Hepatocyte (in vitro differentiated cells): ENCODE results near the gene CMTR1. TPM values are rescaled to one million over a fixed set of nuclear protein-coding genes. Genes with fewer than 3 reads are reported as not detected.

Source experiments
- DNase-seq: peaks from one replicate; pipeline ENCODE4 v3.0.0-alpha.2; 2016; ENCODE audit warnings: low spot score
- H2AFZ ChIP-seq: fragments of 200-600 bp; sonication (generic); 2 replicates; pipeline ENCODE4 v1.6.0; 2016; ENCODE audit warnings: antibody characterized with exemption, mild to moderate bottlenecking
- H3K27ac ChIP-seq: fragments of 200-600 bp; sonication (generic); 2 replicates; pipeline ENCODE4 v1.5.1; 2016; ENCODE audit warnings: mild to moderate bottlenecking
- H3K27me3 ChIP-seq: fragments of 200-600 bp; sonication (generic); 2 replicates; pipeline ENCODE4 v1.6.1; 2016
- H3K36me3 ChIP-seq: fragments of 200-600 bp; sonication (generic); replicated peaks from 2 replicates; pipeline ENCODE4 v1.5.1; 2016; ENCODE audit warnings: low read depth; ENCODE audit not compliant: insufficient read depth
- H3K4me1 ChIP-seq: fragments of 200-600 bp; sonication (generic); 2 replicates; pipeline ENCODE4 v1.5.1; 2016; ENCODE audit warnings: mild to moderate bottlenecking, moderate library complexity; ENCODE audit not compliant: insufficient read depth
- H3K4me2 ChIP-seq: fragments of 200-600 bp; sonication (generic); 2 replicates; pipeline ENCODE4 v1.6.0; 2016
- H3K4me3 ChIP-seq: fragments of 200-600 bp; sonication (generic); 2 replicates; pipeline ENCODE4 v1.5.1; 2016; ENCODE audit warnings: mild to moderate bottlenecking
- H3K79me2 ChIP-seq: fragments of 200-600 bp; sonication (generic); 2 replicates; pipeline ENCODE4 v1.6.0; 2017; ENCODE audit warnings: mild to moderate bottlenecking
- H3K9me2 ChIP-seq: fragments of 200-600 bp; sonication (generic); replicated peaks from 2 replicates; pipeline ENCODE4 v1.6.0; 2017; ENCODE audit warnings: mild to moderate bottlenecking; ENCODE audit not compliant: insufficient read depth
- H3K9me3 ChIP-seq: fragments of 200-600 bp; sonication (generic); 2 replicates; pipeline ENCODE4 v1.5.1; 2016; ENCODE audit warnings: low read depth, mild to moderate bottlenecking
- H4K20me1 ChIP-seq: fragments of 200-600 bp; sonication (generic); 2 replicates; pipeline ENCODE4 v1.6.0; 2016; ENCODE audit warnings: mild to moderate bottlenecking; ENCODE audit not compliant: insufficient read depth, poor library complexity, severe bottlenecking
- EZH2 ChIP-seq: fragments of 200-600 bp; sonication (generic); IDR thresholded peaks from 2 replicates; pipeline ENCODE4 v1.6.1; 2016; ENCODE audit warnings: antibody characterized with exemption, mild to moderate bottlenecking, borderline replicate concordance
- EZH2phosphoT487 ChIP-seq: fragments of 200-600 bp; sonication (generic); IDR thresholded peaks from one replicate; pipeline ENCODE4 v1.6.1; 2018; ENCODE audit warnings: antibody characterized with exemption, mild to moderate bottlenecking, low read depth, moderate library complexity; ENCODE audit not compliant: unreplicated experiment, severe bottlenecking
- WGBS: methylation state at CpG from one replicate; pipeline ENCODE4 v1.1.6; 2016; ENCODE audit warnings: low lambda C conversion rate; ENCODE audit errors: missing lambda C conversion rate; 5-methylcytosine and 5-hydroxymethylcytosine counted together
- polyA plus RNA-seq: library from polyadenylated mRNA; unstranded; fragments of >200 nt; fragmentation: Nextera tagmentation; extraction: Ambion mirVana; gene quantifications from 2 replicates; pipeline ENCODE4 v1.2.1, GENCODE V29; 2016
- total RNA-seq: library from RNA; depleted of rRNA; stranded (reverse); fragments of >200 nt; gene quantifications from 2 replicates; pipeline ENCODE4 v1.2.3, GENCODE V29; 2014
- TF ChIP-seq, protein P1 (sequence below): fragments of 200-600 bp; sonication (generic); IDR thresholded peaks from 2 replicates; pipeline ENCODE4 v1.5.1; 2016; ENCODE audit warnings: antibody characterized with exemption, mild to moderate bottlenecking; ENCODE audit not compliant: poor library complexity

Gene CMTR1
- total and polyA plus RNA-seq, 2 experiments from 2014 or later, result 22.5 to 34.4 TPM

DNA sequence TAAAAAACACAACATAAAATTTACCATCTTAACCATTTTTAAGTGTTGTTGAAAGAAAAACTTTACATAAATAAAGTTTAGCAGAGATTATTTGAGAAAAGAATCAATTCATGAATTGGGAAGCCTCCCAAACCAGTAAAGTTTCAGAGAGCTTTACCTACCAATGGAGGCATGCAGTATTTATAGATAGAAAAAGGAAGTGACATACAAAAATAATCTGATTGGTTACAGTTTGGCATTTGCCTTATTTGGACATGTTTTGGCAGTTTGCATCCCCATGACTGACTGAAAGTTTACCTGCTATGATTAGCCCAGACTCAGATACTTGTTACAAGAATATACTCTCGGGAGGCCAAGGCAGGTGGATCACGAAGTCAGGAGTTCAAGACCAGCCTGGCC, 3.7 kb upstream of the CMTR1 start:
- H3K9me3 ChIP-seq, result no peaks in the 10 kb centered on the region
- H3K4me2 ChIP-seq, result no peak overlapping the region
- H3K36me3 ChIP-seq, result no peaks in the 10 kb centered on the region
- 87% methylated on average over 2 of the region's 2 CpGs for WGBS
- peaks cover 3% of the 10 kb centered on the region for H3K4me1 ChIP-seq
- H3K27me3 ChIP-seq, result no peaks in the 10 kb centered on the region
- H2AFZ ChIP-seq, result no peak overlapping the region
- H4K20me1 ChIP-seq, result no peaks in the 10 kb centered on the region
- DNase-seq, result no peak
- peaks cover 8% of the 10 kb centered on the region for H3K79me2 ChIP-seq
- H3K27ac ChIP-seq, result no peak overlapping the region
- no peak overlapping the region for H3K4me3 ChIP-seq
- no peaks in the 10 kb centered on the region for H3K9me2 ChIP-seq
- TF ChIP-seq EZH2 (no peak), EZH2phosphoT487 (no peak)

DNA sequence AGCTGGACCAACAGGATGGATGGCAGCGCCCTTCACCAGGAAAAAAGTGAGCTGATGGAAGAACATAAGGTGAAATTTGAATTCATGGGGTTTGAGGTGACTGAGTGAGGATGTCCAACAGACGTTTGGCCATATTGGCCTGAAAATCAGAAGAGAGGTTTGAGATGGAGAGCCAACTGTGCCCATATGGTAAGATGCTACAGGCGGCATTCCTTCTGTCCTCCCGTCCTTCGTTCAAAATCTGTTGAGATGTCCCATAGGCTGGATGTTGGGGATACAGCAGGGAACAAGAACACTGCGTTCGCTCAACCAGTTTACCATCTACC, 468 bp upstream of the CMTR1 start:
- WGBS, result 21% methylated on average over 7 of the region's 7 CpGs
- peaks cover 6% of the 10 kb centered on the region for H3K4me1 ChIP-seq
- no peaks in the 10 kb centered on the region for H3K36me3 ChIP-seq
- peak overlapping the region; percentile 85 for H3K27ac ChIP-seq
- no peaks in the 10 kb centered on the region for H4K20me1 ChIP-seq
- H3K4me3 ChIP-seq, result peak overlapping the region; percentile 9
- H3K4me2 ChIP-seq, result peak overlapping the region; percentile 78
- H3K79me2 ChIP-seq, result peaks cover 27% of the 10 kb centered on the region
- DNase-seq, result peak; percentile 6
- H3K9me3 ChIP-seq, result no peaks in the 10 kb centered on the region
- no peaks in the 10 kb centered on the region for H3K9me2 ChIP-seq
- TF ChIP-seq, protein P1, sequence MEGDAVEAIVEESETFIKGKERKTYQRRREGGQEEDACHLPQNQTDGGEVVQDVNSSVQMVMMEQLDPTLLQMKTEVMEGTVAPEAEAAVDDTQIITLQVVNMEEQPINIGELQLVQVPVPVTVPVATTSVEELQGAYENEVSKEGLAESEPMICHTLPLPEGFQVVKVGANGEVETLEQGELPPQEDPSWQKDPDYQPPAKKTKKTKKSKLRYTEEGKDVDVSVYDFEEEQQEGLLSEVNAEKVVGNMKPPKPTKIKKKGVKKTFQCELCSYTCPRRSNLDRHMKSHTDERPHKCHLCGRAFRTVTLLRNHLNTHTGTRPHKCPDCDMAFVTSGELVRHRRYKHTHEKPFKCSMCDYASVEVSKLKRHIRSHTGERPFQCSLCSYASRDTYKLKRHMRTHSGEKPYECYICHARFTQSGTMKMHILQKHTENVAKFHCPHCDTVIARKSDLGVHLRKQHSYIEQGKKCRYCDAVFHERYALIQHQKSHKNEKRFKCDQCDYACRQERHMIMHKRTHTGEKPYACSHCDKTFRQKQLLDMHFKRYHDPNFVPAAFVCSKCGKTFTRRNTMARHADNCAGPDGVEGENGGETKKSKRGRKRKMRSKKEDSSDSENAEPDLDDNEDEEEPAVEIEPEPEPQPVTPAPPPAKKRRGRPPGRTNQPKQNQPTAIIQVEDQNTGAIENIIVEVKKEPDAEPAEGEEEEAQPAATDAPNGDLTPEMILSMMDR, result no peak
- no peak for TF ChIP-seq EZH2
- no peak for TF ChIP-seq EZH2phosphoT487
- H2AFZ ChIP-seq, result peak overlapping the region; percentile 74
- H3K27me3 ChIP-seq, result no peaks in the 10 kb centered on the region

DNA sequence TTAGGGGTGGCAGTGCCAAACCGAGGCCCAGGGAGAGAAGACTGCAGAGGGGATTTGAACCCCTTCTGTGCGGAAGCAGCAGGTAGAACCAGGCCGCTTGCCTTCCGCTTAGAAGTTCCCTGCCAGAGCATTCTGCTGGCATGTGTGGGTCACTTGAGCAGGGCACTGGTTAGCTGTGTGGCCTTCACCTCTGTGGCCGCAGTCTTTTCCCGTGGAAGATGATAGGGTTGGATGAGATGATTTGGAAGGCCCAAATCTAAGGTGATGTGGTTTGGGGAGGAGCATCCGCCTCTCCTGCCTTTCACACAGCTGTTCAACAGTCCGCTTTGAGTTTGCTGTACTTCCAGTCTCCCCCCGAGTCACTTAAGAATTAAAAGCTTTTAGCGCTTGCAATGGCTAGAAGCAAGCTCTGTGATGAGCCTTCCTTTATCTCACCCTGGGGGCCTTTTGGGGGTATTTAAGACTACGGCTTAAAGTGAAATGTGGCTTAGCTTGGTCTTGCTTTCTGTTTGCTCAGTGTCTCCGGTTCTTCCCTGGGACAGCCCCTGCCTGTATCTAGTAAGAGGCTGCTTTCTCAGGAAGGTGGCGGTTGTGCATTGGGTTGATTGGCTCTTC, 743 bp downstream of the CMTR1 start:
- H3K4me3 ChIP-seq, result peak overlapping the region; percentile 56
- DNase-seq, result peak; percentile 15
- H4K20me1 ChIP-seq, result no peaks in the 10 kb centered on the region
- no peaks in the 10 kb centered on the region for H3K27me3 ChIP-seq
- H3K9me3 ChIP-seq, result no peaks in the 10 kb centered on the region
- H3K4me1 ChIP-seq, result peaks cover 6% of the 10 kb centered on the region
- no peak for TF ChIP-seq EZH2
- TF ChIP-seq, protein P1, result no peak
- TF ChIP-seq EZH2phosphoT487, result no peak
- peaks cover 27% of the 10 kb centered on the region for H3K79me2 ChIP-seq
- peak overlapping the region; percentile 85 for H3K27ac ChIP-seq
- peak overlapping the region; percentile 64 for H2AFZ ChIP-seq
- H3K9me2 ChIP-seq, result no peaks in the 10 kb centered on the region
- peak overlapping the region; percentile 94 for H3K4me2 ChIP-seq
- 11% methylated on average over 13 of the region's 13 CpGs for WGBS
- no peaks in the 10 kb centered on the region for H3K36me3 ChIP-seq

DNA sequence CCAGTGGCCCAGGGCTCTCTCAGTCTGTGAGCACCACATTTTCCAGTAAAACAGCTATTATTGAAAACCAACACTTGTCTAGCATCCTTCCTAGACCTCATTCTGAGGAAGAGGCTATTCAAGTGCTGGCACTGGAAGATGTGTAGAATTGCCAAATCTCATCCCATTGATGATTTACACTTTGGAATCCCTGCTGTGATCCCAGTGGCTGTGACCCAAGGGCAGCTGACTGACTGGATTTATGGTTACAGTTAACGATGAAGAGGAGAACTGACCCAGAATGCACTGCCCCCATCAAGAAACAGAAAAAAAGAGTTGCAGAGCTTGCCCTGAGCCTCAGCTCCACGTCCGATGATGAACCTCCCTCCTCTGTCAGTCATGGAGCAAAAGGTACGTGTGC, 2.4 kb downstream of the CMTR1 start:
- Histone ChIP-seq H3K36me3 (no peaks in the 10 kb centered on the region), H3K79me2 (peaks cover 27% of the 10 kb centered on the region), H3K27me3 (no peaks in the 10 kb centered on the region), H4K20me1 (no peaks in the 10 kb centered on the region), H2AFZ (no peak overlapping the region), H3K4me3 (no peak overlapping the region), H3K4me1 (peaks cover 6% of the 10 kb centered on the region), H3K9me3 (no peaks in the 10 kb centered on the region), H3K27ac (no peak overlapping the region), H3K9me2 (no peaks in the 10 kb centered on the region), H3K4me2 (no peak overlapping the region)
- WGBS, result 86% methylated on average over 4 of the region's 4 CpGs
- TF ChIP-seq EZH2phosphoT487 (no peak), EZH2 (no peak)
- TF ChIP-seq, protein P1, result no peak
- no peak for DNase-seq
